ENCODE measurements around the gene ACVR1B.

Gene ACVR1B

GRCh38 chr12:52006726-52007157 lies 55.2 kb downstream of the ACVR1B start, which contains the start of gene TAMALIN:
TAMALIN (plus strand) TSS chr12:52006946; CDS start chr12:52007020, 74 bp downstream.
- peak; percentile 70 to 90 (median 86) for DNase-seq

- peak; percentile 60 to 76 (median 66) for DNase-seq
Observed at GRCh38 chr12:52007158-52007921, 55.8 kb downstream of the ACVR1B start.

GRCh38 chr12:52007982-52008510 lies 56.5 kb downstream of the ACVR1B start:
- DNase-seq: no peak

GRCh38 chr12:52009081-52009751 lies 57.7 kb downstream of the ACVR1B start:
- DNase-seq: no peak

GRCh38 chr12:52010152-52010622 lies 58.7 kb downstream of the ACVR1B start:
- DNase-seq: no peak

GRCh38 chr12:52010692-52011601 lies 59.4 kb downstream of the ACVR1B start:
- no peak for DNase-seq

GRCh38 chr12:52011602-52012214 lies 60.2 kb downstream of the ACVR1B start:
- DNase-seq: no peak

- DNase-seq: no peak
Observed at GRCh38 chr12:52013626-52014310, 62.3 kb downstream of the ACVR1B start.

GRCh38 chr12:52014567-52015530 lies 63.4 kb downstream of the ACVR1B start:
- DNase-seq: no peak

GRCh38 chr12:52015532-52016041 lies 64.1 kb downstream of the ACVR1B start:
- DNase-seq: no peak

- no peak for DNase-seq
Observed at GRCh38 chr12:52018433-52019112, 67.1 kb downstream of the ACVR1B start.

GRCh38 chr12:52019113-52019770 lies 67.7 kb downstream of the ACVR1B start:
- DNase-seq: no peak

- peak; percentile 41 to 69 (median 53) for DNase-seq
Observed at GRCh38 chr12:52020539-52021336, 69.2 kb downstream of the ACVR1B start.

GRCh38 chr12:52022841-52023181 lies 71.3 kb downstream of the ACVR1B start:
- DNase-seq: no peak

GRCh38 chr12:52023182-52023975 lies 71.9 kb downstream of the ACVR1B start:
- peak; percentile 75 to 95 (median 90) for DNase-seq

GRCh38 chr12:52023976-52024688 lies 72.6 kb downstream of the ACVR1B start:
- DNase-seq: no peak

- DNase-seq: peak in 3 of 6 experiments; percentile 22 to 52 (median 36)
Observed at GRCh38 chr12:52024845-52025230, 73.3 kb downstream of the ACVR1B start.
